Stimulated activated CD4-positive, alpha-beta T cell treated with anti-CD3 and anti-CD28 coated beads, Interleukin-2, amount 100 ng/mL, for 24 hours (primary cell): ENCODE results near the gene STK11.

Experiments
- DNase-seq, 2 donors: peaks; one replicate each; pipeline ENCODE4 v3.0.0-alpha.2; 2020

Gene STK11

GRCh38 chr19:1251330-1252220, 46.0 kb downstream of the STK11 start:
- DNase-seq = peak; percentile 69 to 71

DNA sequence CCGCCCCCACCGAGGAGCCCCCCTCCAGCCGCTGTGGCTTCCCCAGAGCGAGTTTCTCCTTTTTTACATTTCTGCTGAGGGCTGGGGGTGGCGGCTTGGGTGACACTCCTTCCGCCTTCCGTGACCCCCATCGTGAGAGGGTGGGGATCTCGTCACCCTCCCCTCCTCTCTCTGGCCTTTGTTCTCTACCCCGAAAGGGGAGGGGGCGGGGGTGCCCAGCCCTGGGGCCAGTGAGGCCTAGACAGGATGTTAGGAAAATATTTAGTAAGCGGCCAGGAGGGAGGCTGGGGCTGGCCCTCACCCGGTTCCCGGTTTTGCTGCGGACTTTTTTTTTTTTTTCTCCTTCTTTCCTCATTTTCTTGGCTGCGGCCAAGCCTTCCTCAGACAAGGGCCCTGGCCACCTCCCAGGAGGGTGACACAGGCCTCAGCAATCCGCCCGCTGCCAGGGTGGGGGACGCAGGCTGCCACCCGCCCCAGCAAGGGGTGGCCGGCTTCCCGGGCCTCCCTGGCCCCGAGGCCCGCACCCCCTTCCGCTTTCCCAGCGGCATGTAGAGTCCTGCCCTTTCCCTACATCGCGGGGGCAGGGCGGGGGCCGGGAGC, 46.7 kb downstream of the STK11 start:
- peak; percentile 61 to 71 for DNase-seq

GRCh38 chr19:1252821-1253513, 47.4 kb downstream of the STK11 start:
- DNase-seq = peak; percentile 76 to 80

DNA sequence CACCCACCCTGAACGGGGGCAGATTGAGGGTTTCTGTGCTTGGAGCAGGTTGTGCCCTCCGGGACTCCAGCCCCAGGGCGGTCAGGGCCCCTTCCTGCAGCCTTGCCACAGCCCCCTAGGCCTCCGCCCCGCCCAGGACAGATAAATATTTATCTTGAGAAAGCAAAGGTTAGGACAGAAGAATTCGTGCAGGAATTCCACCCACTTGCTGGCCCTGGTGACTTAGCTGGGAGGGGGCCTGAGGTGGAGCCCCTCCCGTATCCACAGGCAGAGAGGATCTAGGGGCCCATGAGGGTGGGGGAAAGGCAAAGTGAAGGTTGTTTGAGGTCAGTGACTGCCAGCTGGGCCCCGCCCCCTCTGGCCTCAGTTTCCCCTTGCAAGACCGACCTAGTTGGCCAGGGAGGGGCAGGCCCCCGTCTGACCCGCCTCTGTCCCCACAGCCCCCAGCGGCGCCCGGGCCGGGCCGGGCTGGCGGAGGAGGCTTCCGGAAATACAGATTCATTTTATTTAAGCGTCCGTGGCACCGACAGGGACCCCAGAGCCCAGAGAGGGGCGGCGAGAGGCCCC, 48.0 kb downstream of the STK11 start:
- no peak for DNase-seq

- DNase-seq = no peak
These were observed 48.5 kb downstream of the STK11 start for GRCh38 chr19:1254081-1254527.

DNA sequence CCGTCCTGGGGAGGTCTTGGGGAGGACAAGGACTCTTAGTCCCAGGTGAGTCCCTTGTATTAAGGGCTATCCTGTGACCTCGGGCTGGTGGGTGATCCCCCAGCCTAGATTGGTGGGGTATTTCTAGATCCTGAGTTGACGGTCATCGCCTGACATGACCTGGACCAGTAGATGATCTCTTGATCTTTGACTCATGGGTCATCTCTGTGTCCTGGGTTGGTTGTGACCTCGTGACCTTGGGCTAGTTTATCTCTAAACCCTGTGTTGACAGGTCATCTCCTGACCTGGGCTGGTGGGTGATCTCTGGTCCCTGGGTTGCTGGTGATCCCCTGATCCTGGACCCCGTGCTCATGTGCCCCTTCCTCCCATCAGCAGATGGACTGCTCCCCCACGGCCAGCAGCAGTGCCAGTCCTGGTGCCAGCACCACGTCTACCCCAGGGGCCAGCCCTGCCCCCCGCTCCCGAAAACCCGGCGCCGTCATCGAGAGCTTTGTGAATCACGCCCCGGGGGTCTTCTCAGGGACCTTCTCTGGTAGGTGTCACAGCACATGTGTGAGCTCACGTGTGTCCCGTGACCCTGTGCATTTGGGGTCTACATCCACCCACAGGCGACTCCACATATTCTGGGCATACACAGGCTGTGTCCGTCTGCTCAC, 49.1 kb downstream of the STK11 start:
- DNase-seq = no peak

DNA sequence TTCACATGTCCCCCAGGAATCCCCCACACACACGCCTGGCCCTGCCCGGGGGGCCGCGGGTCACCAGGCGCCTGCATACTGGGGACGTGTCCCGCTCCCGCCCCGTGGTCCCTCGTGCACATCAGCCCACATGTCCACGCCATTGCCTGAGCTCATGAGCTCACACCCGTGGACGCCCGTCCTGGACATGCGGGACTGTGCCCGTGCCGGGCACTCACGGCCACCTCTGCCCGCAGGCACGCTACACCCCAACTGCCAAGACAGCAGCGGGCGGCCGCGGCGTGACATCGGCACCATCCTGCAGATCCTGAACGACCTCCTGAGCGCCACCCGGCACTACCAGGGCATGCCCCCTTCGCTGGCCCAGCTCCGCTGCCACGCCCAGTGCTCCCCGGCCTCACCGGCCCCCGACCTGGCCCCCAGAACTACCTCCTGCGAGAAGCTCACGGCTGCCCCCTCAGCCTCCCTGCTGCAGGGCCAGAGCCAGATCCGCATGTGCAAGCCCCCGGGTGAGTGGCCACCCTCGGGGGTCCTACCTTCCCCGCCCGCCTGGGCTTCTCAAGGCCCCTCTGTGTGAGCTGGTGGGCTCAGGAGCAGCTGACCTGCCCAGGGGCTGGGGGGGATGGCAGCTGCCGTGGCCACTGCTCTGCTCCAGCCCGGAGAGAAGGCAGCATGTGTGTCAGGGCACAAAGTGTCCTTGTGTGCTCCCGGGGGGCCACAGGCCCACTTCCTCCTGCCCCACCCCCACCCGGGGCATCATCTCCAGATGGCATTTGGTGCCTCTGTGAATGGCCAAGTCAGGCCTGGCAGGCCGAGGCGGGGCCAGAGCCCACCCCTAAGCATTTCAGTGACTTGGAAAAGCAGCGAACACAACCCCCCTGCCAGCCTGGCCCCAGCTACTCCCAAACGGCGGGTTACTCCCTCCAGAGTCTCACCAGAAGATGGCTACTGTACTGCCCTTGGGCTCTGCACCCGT, 49.9 kb downstream of the STK11 start:
- no peak for DNase-seq

- DNase-seq = no peak
These were observed 51.3 kb downstream of the STK11 start for GRCh38 chr19:1256646-1257474.

DNA sequence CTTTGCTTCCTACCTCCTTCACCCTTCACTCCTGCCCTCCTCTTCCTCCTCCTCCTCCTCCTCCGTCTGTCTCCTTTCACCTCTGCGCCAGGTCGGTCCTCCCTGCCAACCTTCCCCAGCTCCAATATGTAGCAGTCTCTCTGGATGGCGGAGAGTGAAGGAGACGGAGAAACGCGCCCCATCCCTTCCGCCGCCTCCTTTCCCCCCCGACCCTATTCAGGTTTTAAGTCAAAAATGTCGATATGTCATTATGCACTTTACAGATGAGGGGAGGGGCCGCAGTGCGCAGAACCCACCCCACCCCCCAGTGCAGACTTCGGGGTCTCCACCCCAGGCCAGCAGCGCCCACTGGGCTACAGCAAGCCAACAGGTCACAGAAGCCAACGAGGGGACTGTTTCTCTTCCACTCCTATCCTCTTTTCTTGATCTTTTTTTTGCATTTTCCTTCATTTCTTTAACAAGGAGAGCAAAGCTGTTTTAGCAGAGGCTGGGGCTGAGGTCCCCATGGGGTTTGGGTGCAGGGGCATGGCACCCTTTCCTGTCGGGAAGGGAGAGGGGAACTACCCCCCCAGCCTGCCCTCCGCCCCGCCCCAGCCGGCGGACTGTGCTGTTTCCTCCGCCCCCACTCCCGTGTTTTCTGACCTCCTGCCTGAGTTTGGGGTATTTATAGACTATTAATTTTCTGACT, 52.0 kb downstream of the STK11 start:
- no peak for DNase-seq

- no peak for DNase-seq
These were observed 52.5 kb downstream of the STK11 start for GRCh38 chr19:1258163-1258492.

- DNase-seq = no peak
These were observed 53.2 kb downstream of the STK11 start for GRCh38 chr19:1258707-1259205.

DNA sequence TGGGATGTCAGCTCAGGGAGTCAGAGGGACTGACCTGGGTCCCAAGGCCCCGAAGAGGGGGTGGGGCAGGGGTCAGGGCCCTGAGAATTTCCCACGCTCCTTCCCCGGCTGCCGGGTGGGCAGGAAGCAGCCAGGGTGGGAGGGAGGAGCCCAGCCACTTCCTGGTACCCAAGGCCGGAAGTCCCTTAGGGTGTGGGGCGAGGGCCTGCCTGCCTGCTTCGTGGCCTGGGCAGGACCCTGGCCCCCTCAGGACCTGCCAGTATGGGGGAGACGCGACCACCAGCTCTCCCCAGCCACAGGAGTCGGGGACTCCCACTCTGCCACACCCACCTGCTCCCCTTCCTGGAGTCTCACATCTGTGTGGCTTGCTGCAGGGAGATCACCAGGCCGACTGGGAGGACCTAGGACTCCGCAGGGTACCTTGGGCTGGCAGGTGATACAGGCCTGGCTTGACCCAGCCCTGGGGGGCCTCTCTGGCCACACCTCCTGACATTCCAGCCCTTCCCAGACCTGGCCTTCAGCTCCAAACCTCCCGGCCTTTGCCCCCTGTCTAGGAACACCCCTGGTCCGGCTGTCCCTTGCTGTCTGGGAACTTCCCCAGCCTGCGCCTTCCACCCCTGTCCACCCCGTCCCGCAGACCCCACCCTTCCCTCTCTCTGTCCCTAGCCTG, 53.8 kb downstream of the STK11 start:
- DNase-seq = peak; percentile 71 to 74

- peak; percentile 45 to 62 for DNase-seq
These were observed 54.5 kb downstream of the STK11 start for GRCh38 chr19:1259876-1260748.

DNA sequence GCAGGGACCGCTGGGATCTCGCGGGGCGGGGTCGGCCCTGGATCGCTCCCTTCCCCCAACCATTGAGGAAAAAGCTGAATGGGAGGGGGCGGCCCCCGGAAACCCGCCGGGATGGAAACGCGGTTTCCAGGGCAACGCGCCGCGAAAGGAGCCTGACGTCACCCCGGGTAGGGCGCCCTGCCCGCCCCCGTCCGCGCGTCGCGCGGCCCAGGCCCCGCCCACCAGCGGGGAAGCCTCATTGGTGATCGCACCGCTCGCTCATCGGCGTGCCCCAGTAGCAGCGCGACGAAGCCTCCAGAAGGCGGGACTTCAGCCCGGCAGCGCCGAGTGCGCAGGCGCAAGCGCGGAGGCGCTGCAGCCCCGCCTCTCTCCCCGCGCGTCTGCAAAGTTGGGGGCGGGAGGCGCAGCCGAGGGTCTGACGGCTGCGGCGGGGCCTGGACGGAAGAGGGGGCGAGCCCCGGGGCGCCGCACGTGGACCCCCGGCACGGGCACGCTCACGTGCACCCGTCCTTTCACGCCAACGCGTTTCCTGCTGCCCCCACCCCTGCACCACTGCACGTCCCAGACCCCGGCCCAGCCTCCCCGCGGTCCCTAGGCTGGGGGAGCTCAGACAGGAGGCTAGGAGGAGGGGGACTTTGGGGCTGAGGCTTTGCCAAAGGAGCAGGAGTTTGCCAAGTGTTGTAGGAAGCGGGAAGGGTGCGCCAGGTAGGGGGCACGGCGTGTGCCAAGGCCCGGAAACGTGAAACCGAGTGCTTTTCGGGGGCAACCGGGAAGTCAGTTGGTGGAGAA, 55.4 kb downstream of the STK11 start:
- DNase-seq = peak; percentile 97

GRCh38 chr19:1261538-1261797, 55.9 kb downstream of the STK11 start:
- DNase-seq = no peak

GRCh38 chr19:1261798-1262622, 56.4 kb downstream of the STK11 start:
- no peak for DNase-seq

GRCh38 chr19:1262623-1263123, 57.1 kb downstream of the STK11 start:
- DNase-seq = no peak
